GM19463 (cell line): ENCODE results near the gene LDB1.
A peak's percentile ranks its signal among the peaks of the same experiment; 100 is the strongest.

Experiments used
- ATAC-seq: cut with Tn5 transposase; IDR thresholded peaks from one replicate; pipeline ENCODE4 v1.9.1; 2021; ENCODE audit warnings: mild to moderate bottlenecking, moderate library complexity; ENCODE audit not compliant: unreplicated experiment

LDB1 gene, protein sequence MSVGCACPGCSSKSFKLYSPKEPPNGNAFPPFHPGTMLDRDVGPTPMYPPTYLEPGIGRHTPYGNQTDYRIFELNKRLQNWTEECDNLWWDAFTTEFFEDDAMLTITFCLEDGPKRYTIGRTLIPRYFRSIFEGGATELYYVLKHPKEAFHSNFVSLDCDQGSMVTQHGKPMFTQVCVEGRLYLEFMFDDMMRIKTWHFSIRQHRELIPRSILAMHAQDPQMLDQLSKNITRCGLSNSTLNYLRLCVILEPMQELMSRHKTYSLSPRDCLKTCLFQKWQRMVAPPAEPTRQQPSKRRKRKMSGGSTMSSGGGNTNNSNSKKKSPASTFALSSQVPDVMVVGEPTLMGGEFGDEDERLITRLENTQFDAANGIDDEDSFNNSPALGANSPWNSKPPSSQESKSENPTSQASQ

GRCh38 chr10:102120142-102120990 lies at the start of gene LDB1:
Gene LDB1, minus strand, starts transcription at chr10:102120368. Its CDS starts 258 bp downstream, at chr10:102120110.
- ATAC-seq, result peak; percentile 68

GRCh38 chr10:102167861-102168260 lies 47.7 kb upstream of the LDB1 start:
- no peak for ATAC-seq

- no peak for ATAC-seq
Measured at GRCh38 chr10:102163342-102163989, 43.3 kb upstream of the LDB1 start.

DNA sequence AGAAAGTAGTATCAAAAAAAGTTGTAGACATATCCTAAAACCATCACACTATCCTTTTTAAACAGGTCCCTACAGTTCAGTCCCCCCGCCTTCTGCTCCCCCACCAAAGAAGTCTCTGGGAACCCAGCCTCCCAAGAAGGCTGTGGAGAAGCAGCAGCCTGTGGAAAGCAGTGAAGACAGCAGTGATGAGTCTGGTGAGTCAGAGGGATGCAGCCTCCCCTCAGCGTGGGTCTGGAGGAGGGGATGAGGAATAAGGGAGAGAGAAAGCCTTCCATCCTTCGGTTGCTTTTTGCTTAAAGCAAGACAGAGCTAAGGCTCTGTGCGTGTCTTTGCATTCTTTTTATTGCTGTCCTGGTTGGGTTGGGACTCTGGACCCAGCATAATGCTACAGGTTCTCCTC lies 39.7 kb upstream of the LDB1 start:
- no peak for ATAC-seq

DNA sequence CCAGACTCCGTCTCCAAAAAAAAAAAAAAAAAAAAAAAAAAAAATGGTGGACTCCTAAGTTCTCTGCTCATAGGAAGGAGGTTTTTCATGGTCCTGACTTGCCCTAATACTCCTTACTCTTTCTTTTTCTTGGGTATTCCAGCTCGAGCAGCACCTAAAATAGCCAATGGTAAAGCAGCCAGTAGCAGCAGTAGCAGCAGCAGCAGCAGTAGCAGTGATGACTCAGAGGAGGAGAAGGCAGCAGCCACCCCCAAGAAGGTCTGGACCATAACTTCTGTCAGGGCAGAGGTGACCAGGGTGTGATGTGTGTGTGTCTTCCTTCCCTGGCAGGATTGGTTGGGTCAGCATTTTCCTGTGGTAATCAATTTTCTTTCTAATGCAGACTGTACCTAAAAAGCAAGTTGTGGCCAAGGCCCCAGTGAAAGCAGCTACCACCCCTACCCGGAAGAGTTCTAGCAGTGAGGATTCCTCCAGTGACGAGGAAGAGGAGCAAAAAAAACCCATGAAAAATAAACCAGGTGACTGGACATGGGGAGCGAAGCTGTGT lies 39.0 kb upstream of the LDB1 start:
- ATAC-seq, result no peak

GRCh38 chr10:102157224-102157623 lies 37.1 kb upstream of the LDB1 start:
- ATAC-seq, result no peak

DNA sequence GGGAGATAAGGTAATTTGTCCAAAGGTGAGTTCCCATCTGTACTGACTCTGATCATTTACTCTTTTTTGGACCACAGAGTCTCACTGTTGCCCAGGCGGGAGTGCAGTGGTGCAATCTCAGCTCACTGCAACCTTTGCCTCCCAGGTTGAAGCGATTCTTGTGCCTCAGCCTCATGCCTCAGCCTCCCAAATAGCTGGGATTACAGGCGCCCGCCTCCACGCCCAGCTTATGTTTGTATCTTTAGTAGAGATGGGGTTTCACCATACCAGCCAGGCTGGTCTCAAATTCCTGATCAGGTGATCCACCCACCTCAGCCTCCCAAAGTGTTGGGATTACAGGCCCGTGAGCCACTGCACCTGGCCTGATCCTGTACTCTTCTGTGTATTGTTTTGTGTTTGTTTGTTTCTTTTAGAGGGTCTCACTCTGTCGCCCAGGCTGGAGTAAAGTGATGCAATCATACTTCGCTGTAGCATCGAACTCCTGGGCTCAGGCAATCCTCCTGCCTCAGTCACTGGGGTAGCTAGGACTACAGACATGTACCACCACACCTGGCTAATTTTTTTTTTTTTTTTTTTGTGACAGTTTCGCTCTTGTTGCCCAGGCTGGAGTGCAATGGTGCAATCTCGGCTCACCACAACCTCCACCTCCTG lies 34.4 kb upstream of the LDB1 start:
- ATAC-seq, result no peak

DNA sequence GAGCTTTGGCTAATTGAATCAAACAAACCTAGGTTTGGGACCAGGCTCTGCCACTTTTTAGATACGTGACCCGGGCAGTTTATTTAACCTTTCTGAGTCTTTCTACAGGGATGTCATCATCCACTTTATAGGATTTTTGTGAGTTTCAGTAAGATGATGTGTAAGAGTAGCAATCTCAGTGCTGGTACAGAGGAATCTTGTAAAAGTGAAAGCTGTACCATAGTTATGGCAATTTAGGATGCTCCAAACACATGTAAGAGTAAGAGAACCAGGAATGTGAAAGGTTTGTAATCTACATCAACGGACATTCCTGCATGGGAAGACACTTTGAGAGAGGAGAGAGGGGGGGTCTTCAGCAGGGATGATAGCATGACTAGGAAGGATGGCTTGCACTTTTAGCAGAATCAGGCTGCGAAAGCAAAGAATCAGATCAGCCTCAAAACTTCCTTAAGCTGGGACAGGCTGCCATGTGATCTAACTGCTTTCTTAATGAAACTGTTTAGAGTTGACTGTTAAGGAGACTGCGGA lies 33.0 kb upstream of the LDB1 start:
- no peak for ATAC-seq

DNA sequence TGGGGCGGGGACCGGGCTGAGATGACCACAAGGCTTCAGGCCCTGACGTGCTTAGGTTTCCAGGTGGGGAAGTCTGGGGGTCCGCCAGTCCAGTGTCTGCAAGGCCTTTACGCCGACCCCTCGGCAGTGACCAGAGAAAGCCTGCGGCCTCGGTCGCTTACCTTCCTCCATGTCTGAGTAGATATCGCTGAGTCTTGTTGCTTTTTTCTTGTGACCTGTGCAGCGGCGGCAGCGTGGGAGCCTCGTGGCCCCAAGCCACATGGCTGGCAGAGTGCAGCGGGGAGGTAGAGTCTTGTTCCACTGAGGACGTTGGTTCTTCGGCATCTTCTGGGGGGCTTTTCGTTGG lies 32.4 kb upstream of the LDB1 start:
- ATAC-seq, result no peak

DNA sequence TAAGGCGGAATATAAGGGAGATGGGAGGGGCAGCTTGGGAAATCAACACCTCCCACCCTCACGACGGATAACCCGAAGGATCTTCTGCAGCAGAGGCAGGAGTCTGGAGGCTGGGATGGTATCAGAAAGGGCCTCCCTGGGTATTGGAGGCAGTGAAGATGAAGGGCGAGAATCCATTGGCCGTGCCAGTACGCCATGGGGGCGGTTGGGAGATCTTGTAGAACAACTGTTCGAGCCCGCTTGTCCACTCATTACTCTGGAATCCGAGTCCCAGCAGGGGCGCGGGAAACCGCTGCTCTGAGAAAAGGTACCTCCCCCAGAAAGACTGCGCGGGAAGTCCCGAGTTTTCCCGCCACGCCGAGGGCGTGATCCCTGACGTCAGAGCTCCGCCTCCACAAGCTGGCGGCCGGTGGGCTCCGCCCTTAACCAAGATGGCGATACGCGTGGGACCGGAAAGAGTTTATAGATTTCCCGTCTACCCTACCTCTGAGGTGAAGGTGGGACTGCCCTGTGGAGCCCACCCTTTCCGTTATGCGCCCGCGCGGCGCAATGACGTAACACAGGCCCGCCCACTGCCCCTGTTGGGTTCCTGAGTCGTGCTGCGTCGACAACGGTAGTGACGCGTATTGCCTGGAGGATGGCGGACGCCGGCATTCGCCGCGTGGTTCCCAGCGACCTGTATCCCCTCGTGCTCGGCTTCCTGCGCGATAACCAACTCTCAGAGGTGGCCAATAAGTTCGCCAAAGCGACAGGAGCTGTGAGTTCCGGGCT lies 31.8 kb upstream of the LDB1 start, which contains the start of gene NOLC1:
Gene NOLC1, plus strand, starts transcription at position 616 of the 771 bp plus-strand sequence. Its CDS starts 22 bp downstream, at position 638.
- peak; percentile 91 for ATAC-seq

- ATAC-seq, result no peak
Measured at GRCh38 chr10:102150970-102151773, 31.0 kb upstream of the LDB1 start.

DNA sequence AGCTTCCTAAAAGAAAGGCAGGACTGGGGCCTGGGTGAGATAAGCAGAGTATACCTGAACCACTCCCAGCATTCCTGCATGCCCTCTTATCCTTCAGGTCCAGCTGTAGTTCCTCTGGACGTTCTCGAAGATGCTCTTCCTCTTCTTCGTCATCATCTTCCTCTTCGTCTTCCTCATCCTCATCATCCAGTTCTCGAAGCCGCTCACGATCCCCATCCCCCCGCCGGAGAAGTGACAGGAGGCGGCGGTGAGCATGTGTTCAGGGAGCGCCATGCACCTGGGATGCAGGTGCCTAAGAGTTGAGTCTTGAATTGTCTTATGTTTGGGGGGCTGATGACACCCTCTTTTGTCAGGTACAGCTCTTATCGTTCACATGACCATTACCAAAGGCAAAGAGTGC lies 28.1 kb upstream of the LDB1 start:
- ATAC-seq, result no peak

DNA sequence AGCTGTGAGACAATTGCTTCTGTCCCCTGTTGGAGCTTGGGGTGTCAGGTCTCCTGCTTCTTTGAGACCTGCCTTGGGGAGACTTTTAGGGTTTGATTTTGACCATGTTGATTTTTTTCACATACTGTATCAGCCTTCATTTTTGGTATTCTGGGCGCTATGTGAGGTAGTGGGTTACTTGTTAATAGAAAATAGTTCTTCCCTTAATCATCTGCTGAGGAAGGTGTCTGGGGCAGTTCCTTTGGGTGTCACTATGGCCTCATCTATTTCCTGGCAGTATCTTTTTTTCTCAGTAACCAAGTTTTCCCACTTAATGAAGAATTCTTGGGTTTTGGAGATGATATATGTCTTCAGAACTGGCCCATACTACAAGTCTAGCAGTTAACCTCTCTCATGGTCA lies 27.4 kb upstream of the LDB1 start:
- no peak for ATAC-seq

DNA sequence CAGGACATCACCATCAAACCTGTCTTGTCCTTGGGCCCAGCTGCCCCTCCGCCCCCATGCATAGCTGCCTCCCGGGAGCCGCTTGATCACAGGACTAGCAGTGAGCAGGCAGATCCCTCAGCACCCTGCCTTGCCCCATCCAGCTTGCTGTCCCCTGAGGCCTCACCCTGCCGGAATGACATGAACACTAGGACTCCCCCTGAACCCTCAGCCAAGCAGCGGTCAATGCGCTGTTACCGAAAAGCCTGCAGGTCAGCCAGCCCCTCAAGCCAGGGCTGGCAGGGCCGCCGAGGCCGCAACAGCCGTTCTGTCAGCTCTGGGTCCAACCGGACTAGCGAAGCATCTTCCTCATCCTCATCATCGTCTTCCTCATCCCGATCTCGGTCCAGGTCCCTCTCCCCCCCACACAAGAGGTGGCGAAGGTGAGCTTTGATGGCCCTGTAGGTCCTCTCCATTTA lies 26.8 kb upstream of the LDB1 start:
- ATAC-seq, result no peak

DNA sequence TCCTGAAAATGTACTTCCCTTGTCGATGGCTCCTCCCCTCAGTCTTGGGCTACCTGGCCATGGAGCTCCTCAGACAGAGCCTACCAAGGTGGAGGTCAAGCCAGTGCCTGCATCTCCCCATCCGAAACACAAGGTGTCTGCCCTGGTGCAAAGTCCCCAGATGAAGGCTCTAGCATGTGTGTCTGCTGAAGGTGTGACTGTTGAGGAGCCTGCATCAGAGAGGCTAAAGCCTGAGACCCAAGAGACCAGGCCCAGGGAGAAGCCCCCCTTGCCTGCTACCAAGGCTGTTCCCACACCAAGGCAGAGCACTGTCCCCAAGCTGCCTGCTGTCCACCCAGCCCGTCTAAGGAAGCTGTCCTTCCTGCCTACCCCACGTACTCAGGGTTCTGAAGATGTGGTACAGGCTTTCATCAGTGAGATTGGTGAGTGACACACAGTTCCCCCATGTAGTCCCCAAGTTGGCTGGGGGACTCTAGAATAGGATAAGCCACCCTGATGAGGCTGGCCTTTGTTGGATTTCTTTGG lies 21.5 kb upstream of the LDB1 start:
- ATAC-seq, result no peak

- no peak for ATAC-seq
Measured at GRCh38 chr10:102140913-102141540, 20.9 kb upstream of the LDB1 start.

DNA sequence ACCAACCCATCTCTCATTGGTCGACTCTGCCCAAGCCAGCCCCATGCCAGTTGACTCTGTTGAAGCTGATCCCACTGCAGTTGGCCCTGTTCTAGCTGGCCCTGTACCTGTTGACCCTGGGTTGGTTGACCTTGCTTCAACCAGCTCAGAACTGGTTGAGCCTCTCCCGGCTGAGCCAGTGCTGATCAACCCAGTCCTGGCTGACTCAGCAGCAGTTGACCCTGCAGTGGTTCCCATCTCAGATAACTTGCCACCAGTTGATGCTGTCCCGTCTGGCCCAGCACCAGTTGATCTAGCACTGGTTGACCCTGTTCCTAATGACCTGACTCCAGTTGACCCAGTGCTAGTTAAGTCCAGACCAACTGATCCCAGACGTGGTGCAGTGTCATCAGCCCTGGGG lies 20.1 kb upstream of the LDB1 start:
- ATAC-seq, result no peak
